HUDEP-2 (cell line): ENCODE results near the gene UFSP1.
A peak's percentile ranks its signal among the peaks of the same experiment; 100 is the strongest.

Source experiments
- DNase-seq, 76 experiments: peaks; one replicate each; lab custom pipeline; 2025; ENCODE audit not compliant: unreplicated experiment in 76 of 76; lab: John Stamatoyannopoulos, UW

Gene UFSP1

DNA sequence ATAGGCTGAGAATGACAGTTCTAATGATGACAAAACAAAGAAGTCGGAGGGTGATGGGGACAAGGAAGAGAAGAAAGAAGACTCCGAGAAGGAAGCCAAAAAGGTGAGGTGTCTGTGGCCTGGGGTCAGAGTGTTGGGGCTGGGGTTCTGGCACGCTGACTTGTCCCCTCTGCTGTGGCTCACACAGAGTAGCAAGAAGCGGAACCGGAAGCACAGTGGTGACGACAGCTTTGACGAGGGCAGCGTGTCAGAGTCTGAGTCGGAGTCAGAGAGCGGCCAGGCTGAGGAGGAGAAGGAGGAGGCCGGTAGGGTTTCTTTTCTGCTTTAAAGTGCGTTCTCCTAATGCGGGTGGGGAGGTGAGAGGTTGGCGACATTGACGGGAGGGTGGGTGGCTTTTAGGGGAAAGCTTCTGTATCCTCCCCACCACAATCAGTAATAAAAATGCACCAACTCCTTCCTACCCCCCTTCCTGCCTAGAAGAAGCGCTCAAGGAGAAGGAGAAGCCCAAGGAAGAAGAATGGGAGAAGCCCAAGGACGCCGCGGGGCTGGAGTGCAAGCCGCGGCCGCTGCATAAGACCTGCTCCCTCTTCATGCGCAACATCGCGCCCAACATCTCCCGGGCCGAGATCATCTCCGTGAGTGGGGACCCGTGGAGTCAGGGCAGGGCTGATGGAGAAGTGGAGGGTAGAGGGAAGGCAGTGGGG lies 4.6 kb downstream of the UFSP1 start:
- no peak for DNase-seq

GRCh38 chr7:100882785-100883526 lies 6.6 kb downstream of the UFSP1 start:
- no peak for DNase-seq

DNA sequence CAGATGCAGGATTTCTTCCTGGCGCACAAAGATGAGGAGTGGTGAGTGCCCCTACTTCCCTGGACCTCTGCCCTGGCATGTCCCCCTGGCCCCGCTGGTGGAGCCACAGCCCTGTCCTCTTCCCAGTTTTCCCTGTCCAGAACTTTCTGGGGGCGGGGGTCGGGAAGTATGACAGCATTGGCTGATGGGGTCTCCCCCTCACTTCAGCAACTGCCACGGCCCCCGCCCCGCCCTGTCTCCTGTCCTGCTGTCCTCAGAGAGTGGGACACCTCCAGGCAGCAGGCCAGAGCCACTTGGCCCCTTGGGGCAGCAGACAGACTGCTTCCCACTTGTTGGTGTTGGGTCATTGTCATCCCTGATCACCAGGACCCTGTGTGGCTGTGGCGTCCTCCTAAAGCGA lies 7.3 kb downstream of the UFSP1 start:
- no peak for DNase-seq

- no peak for DNase-seq
These were observed 8.4 kb downstream of the UFSP1 start for GRCh38 chr7:100881136-100881535.

- no peak for DNase-seq
These were observed 8.9 kb downstream of the UFSP1 start for GRCh38 chr7:100880645-100881044.

- no peak for DNase-seq
These were observed 9.7 kb downstream of the UFSP1 start for GRCh38 chr7:100879685-100880261.

- DNase-seq, result no peak
These were observed 10.8 kb downstream of the UFSP1 start for GRCh38 chr7:100878685-100879084.

- no peak for DNase-seq
These were observed 11.5 kb downstream of the UFSP1 start for GRCh38 chr7:100878013-100878412.

GRCh38 chr7:100875356-100875751 lies 14.2 kb downstream of the UFSP1 start:
- DNase-seq, result peak in 2 of 76 experiments; percentile 12 to 31

- DNase-seq, result peak in 75 of 76 experiments; percentile 16 to 98 (median 96)
These were observed 14.7 kb downstream of the UFSP1 start, which contains the start of gene SRRT for GRCh38 chr7:100874577-100875355. Gene SRRT, plus strand, starts transcription at chr7:100875103. Its CDS starts 488 bp downstream, at chr7:100875591.

DNA sequence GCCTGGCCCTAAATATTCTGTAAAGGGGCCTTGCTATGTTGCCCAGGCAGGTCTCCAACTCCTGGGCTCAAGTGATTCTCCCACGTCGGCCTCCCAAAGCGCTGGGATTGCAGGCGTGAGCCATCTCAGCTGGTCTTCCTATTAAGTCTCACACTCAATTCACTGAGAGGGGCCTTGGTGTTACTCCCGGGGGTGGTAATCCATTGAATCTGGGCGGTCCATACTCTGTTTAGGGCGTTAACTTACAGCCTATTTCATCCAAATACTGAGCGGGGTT lies 15.3 kb downstream of the UFSP1 start:
- no peak for DNase-seq

DNA sequence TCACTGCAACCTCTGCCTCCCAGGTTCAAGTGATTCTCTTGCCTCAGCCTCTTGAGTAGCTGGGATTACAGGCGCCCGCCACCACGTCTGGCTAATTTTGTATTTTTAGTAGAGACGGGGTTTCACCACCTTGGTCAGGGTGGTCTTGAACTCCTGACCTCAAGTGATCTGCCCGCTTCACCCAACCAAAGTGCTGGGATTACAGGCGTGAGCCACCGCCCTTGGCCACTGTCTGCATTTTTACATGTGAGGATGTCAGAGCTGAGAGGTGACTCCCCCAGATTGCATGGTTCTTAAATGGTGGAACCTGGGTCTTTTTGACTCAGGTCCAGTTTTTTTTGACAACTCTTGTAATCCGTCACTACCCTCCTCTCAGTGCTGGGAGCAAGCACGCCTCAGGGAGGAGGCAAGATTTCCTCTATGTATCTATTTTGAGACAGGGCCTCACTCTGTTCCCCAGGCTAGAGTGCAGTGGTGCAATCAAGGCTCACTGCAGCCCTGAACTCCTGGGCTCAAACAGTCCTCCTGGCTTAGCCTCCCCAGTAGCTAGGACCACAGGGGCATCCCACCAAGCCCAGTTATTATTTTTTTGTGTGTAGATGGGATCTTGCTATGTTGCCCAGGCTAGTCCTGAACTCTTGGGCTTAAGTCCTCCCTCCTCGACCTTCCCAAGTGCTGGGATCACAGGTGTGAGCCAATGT lies 15.8 kb downstream of the UFSP1 start:
- DNase-seq, result no peak

DNA sequence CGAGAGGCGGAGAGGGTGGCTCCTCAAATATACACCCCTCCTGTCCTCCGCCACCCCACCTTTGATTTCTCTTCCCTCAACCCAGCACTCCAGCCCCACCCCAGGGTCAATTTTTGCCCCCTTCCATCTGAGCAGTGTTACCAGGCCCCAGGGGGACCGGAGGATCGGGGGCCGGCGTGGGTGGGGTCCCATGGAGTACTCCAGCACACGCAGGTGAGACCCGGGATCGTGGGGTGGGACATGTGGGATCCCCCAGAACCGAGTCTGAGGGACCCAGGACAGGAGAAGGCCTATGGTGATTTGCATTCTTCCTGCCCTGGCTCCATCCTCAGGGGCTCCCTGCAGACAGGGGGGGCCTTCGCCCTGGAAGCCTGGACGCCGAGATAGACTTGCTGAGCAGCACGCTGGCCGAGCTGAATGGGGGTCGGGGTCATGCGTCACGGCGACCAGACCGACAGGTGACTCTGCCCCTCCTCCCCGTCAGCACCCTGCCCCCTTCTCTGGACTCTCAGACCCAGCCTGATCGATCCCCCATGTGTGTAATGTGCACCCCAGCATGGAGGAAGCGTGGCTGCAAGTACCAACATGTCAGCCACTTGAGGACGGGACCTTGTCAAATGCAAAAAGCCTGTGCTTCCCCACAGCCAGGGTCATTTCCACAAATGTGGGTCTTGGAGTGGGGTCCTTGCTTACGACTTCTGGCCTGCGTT lies 21.6 kb downstream of the UFSP1 start:
- DNase-seq, result peak in 4 of 76 experiments; percentile 10 to 28 (median 24)

DNA sequence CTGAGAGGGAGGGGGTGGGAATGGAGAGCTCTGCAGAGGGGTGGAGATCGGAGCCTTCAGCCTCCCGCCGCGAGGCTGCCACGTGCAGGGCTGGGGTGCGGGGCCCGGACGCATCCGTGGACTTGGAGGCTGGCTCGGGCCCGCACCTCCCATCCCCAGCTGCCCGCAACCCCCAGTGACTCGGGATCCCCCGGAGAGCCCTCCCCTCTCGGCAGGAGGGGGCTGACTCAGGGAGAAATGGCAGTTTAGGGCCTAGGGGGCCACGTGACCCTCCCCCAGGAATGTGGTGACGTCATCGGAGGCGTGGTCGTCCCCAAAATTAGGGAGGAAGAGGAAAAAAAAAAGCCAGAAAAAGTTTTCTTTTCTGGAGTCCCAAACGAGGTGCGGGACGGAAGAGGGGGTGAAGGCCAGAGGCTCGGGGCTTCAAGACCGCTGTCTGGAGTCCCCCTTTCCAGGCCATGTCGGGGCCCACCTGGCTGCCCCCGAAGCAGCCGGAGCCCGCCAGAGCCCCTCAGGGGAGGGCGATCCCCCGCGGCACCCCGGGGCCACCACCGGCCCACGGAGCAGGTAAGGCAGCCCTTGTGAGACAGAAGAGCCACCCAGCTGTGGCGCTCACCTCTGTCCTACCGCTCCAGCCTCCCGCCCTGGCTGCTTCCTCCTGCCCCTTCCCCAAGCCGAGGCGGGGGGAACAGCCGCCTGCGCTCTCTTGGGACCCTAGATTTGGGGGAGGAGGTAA lies 22.3 kb downstream of the UFSP1 start, which contains the start of gene TRIP6:
Gene TRIP6 (plus strand): TSS at position 348 of the 736 bp plus-strand sequence. CDS start 111 bp downstream, at position 459.
- peak in 74 of 76 experiments; percentile 24 to 89 (median 75) for DNase-seq

DNA sequence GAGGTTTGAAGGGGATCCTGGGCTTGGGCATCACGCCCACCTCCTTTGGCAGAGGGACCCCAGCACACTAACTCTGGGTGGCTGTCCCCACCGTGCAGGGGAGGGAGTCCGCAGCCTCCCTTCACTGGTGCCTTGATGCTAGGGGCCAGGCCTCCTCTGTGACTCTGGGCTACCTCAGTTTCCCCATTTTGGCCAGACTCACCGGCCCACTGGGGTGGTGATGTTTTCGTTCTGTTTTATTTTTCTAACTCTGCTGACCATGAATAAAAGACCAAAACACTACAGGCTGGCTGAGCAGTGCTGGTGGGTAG lies 22.8 kb downstream of the UFSP1 start:
- DNase-seq, result peak in 1 of 76 experiments; percentile 50

DNA sequence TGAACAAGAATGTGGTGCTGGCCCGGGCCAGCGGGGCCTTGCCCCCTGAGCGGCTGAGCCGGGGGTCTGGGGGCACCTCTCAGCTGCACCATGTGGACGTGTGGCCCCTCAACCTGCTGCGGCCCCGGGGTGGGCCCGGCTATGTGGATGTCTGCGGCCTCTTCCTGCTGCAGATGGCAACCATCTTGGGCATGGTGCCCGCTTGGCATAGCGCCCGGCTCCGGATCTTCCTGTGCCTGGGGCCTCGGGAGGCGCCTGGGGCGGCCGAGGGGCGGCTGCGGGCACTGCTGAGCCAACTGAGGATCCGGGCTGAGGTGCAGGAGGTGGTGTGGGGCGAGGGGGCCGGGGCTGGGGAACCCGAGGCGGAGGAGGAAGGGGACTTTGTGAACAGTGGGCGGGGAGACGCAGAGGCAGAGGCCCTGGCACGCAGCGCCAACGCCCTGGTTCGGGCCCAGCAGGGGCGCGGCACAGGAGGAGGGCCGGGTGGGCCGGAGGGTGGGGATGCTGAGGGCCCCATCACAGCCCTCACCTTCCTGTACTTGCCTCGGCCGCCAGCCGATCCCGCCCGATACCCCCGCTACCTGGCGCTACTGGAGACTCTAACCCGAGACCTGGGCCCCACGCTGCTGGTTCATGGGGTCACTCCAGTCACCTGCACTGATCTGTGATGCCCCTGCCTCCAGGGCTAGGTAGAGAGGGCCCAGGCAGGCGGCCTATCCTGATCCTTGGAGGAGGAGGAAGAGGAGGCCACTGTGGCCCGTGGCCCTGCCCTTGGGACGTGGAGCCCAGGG lies 23.4 kb downstream of the UFSP1 start:
- peak in 71 of 76 experiments; percentile 22 to 89 (median 69) for DNase-seq

- no peak for DNase-seq
These were observed 24.1 kb downstream of the UFSP1 start for GRCh38 chr7:100865372-100865911.

- DNase-seq, result no peak
These were observed 25.2 kb downstream of the UFSP1 start for GRCh38 chr7:100864263-100864845.
